Prostate gland (tissue), 2 donors: ENCODE measurements around the gene RNF138.

Experiments
- CTCF ChIP-seq, 4 experiments: fragments of 200-600 bp in 2 of 4; fragments of 450-650 bp in 2 of 4; sonication (generic) in 2 of 4; IDR thresholded peaks; 1 replicate in 3 of 4; 2 replicates in 1 of 4; pipeline ENCODE4 v1.5.1; 2016 to 2019; ENCODE audit warnings: antibody characterized with exemption in 4 of 4, mild to moderate bottlenecking in 2 of 4, moderate library complexity in 2 of 4
- POLR2A ChIP-seq: fragments of 450-650 bp; IDR thresholded peaks from one replicate; pipeline ENCODE4 v1.6.1; 2016; ENCODE audit warnings: antibody characterized with exemption, mild to moderate bottlenecking
- POLR2AphosphoS5 ChIP-seq: sonication (generic); formaldehyde crosslinking; IDR thresholded peaks from one replicate; pipeline ENCODE4 v1.6.1; 2017; ENCODE audit warnings: antibody characterized with exemption

GRCh38 chr18:32096946-32097345 lies 5.3 kb downstream of the RNF138 start:
- TF ChIP-seq POLR2A (no peak), CTCF (IDR thresholded peaks at IDR 0.05) (no peak), POLR2AphosphoS5 (no peak)
